CD14-positive monocyte (primary cell): ENCODE data around the gene DIAPH1. TPM values are rescaled to one million over a fixed set of nuclear protein-coding genes. Genes with fewer than 3 reads are reported as not detected.

Experiments
- DNase-seq, 3 donors: peaks; one replicate each; pipeline ENCODE4 v3.0.0-alpha.2; 2011 to 2022
- H2AFZ ChIP-seq: 2 replicates; pipeline ENCODE4 v1.6.0; 2012; ENCODE audit warnings: mild to moderate bottlenecking, low read depth, low read length, inconsistent platforms; ENCODE audit not compliant: insufficient read depth, poor library complexity, severe bottlenecking
- H3K27ac ChIP-seq, 2 donors: 1 replicate in 1 of 2; 2 replicates in 1 of 2; pipeline ENCODE4 v1.5.1; 2012 to 2013; ENCODE audit warnings: low read length in 2 of 2, control low read depth in 1 of 2, inconsistent platforms in 1 of 2, low read depth in 1 of 2, mild to moderate bottlenecking in 1 of 2
- H3K27me3 ChIP-seq, 2 donors: one replicate each; pipeline versions ENCODE4 v1.6.0 to v1.6.1; 2011 to 2013; ENCODE audit warnings: low read length in 2 of 2; ENCODE audit not compliant: control insufficient read depth in 2 of 2, insufficient read depth in 2 of 2
- H3K36me3 ChIP-seq, 2 donors: replicated peaks in 1 of 2; 1 replicate in 1 of 2; 2 replicates in 1 of 2; pipeline versions ENCODE4 v1.5.1 to v1.6.1; 2012 to 2013; ENCODE audit warnings: low read length in 2 of 2, control low read depth in 1 of 2, inconsistent platforms in 1 of 2, mild to moderate bottlenecking in 1 of 2; ENCODE audit not compliant: insufficient read depth in 2 of 2, control insufficient read depth in 1 of 2
- H3K4me1 ChIP-seq, 2 donors: 1 replicate in 1 of 2; 2 replicates in 1 of 2; pipeline versions ENCODE4 v1.5.1 to v1.6.1; 2012 to 2013; ENCODE audit warnings: low read length in 2 of 2, control low read depth in 1 of 2, inconsistent platforms in 1 of 2, mild to moderate bottlenecking in 1 of 2, moderate library complexity in 1 of 2; ENCODE audit not compliant: insufficient read depth in 2 of 2, control insufficient read depth in 1 of 2
- H3K4me2 ChIP-seq: replicated peaks from 2 replicates; pipeline ENCODE3; 2012; ENCODE audit warnings: low read length, moderate library complexity, mild to moderate bottlenecking; ENCODE audit not compliant: poor library complexity, severe bottlenecking; ENCODE audit errors: extremely low read depth
- H3K4me3 ChIP-seq, 3 experiments: fragments of 200-600 bp in 1 of 3; sonication (generic) in 1 of 3; replicated peaks in 1 of 3; 1 replicate in 2 of 3; 2 replicates in 1 of 3; pipeline ENCODE4 v1.5.1; 2011 to 2013; ENCODE audit warnings: low read length in 3 of 3, mild to moderate bottlenecking in 3 of 3, control low read depth in 2 of 3, low read depth in 2 of 3, inconsistent platforms in 1 of 3, moderate library complexity in 1 of 3
- H3K79me2 ChIP-seq: 2 replicates; pipeline ENCODE4 v1.6.0; 2012; ENCODE audit warnings: mild to moderate bottlenecking, control low read depth, inconsistent platforms, low read length, moderate library complexity; ENCODE audit not compliant: insufficient read depth
- H3K9ac ChIP-seq: 2 replicates; pipeline ENCODE4 v1.6.0; 2017; ENCODE audit warnings: low read length, mild to moderate bottlenecking; ENCODE audit not compliant: insufficient read depth, poor library complexity, severe bottlenecking
- H3K9me3 ChIP-seq, 2 donors: replicated peaks in 1 of 2; 1 replicate in 1 of 2; 2 replicates in 1 of 2; pipeline versions ENCODE4 v1.5.1 to v1.6.1; 2012 to 2013; ENCODE audit warnings: low read length in 2 of 2, control low read depth in 1 of 2; ENCODE audit not compliant: control insufficient read depth in 1 of 2, insufficient read depth in 1 of 2
- H4K20me1 ChIP-seq: 2 replicates; pipeline ENCODE4 v1.6.0; 2012; ENCODE audit warnings: mild to moderate bottlenecking, low read length, control low read depth, moderate library complexity; ENCODE audit not compliant: insufficient read depth
- H3K27ac Mint-ChIP-seq, 7 donors: one replicate each; pipeline ENCODE4 v1.8.0; 2020; ENCODE audit warnings: mild to moderate bottlenecking in 7 of 7, mixed read lengths in 7 of 7, moderate library complexity in 6 of 7, inconsistent platforms in 2 of 7
- H3K27me3 Mint-ChIP-seq, 3 donors: one replicate each; pipeline ENCODE4 v1.8.0; 2021 to 2022; ENCODE audit warnings: low read depth in 3 of 3, mild to moderate bottlenecking in 3 of 3, mixed read lengths in 3 of 3, moderate library complexity in 3 of 3, inconsistent platforms in 1 of 3
- H3K36me3 Mint-ChIP-seq, 2 donors: one replicate each; pipeline ENCODE4 v1.8.0; 2020; ENCODE audit warnings: mixed read lengths in 2 of 2, inconsistent platforms in 1 of 2, mild to moderate bottlenecking in 1 of 2
- H3K4me1 Mint-ChIP-seq: one replicate; pipeline ENCODE4 v1.8.0; 2020; ENCODE audit warnings: mild to moderate bottlenecking, mixed read lengths
- H3K4me3 Mint-ChIP-seq, 2 donors: one replicate each; pipeline ENCODE4 v1.8.0; 2020; ENCODE audit warnings: mild to moderate bottlenecking in 2 of 2, mixed read lengths in 2 of 2, moderate library complexity in 1 of 2
- H3K9me3 Mint-ChIP-seq, 7 donors: one replicate each; pipeline ENCODE4 v1.8.0; 2020 to 2022; ENCODE audit warnings: mixed read lengths in 7 of 7, mild to moderate bottlenecking in 6 of 7, moderate library complexity in 6 of 7, inconsistent platforms in 2 of 7
- CTCF ChIP-seq: fragments of 200-600 bp; IDR thresholded peaks from one replicate; pipeline ENCODE4 v1.8.0; 2022; ENCODE audit warnings: antibody characterized with exemption, mild to moderate bottlenecking
- WGBS: methylation state at CpG from one replicate; pipeline ENCODE4 v1.1.5; 2013; ENCODE audit warnings: missing lambda C conversion rate; ENCODE audit not compliant: insufficient coverage; 5-methylcytosine and 5-hydroxymethylcytosine counted together
- intact Hi-C, 2 donors: fragments of 100-400 bp; cut with micrococcal nuclease; formaldehyde crosslinking; loops; one replicate each; pipeline versions ENCODE4 v1.15.0 to v1.15.1; 2023
- polyA plus RNA-seq, 3 donors: library from polyadenylated mRNA; depleted of rRNA in 1 of 3; unstranded in 2 of 3; stranded (reverse) in 1 of 3; fragments of 300-500 nt in 2 of 3; fragments of >200 nt in 1 of 3; fragmentation: Illumina TruSeq in 2 of 3; gene quantifications; 1 replicate in 2 of 3; 2 replicates in 1 of 3; pipeline ENCODE4 v1.2.3, GENCODE V29; 2012 to 2021

Gene DIAPH1
- polyA plus RNA-seq, 3 donors, result 60.2 to 140 (median 98.6) TPM

- Mint-ChIP-seq H3K4me3 (peak overlapping the region in 1 of 2 donors; percentile 83), H3K9me3 (peaks cover 0 to 5% (median 0%) of the 10 kb centered on the region in 7 donors), H3K27ac (peak overlapping the region in 3 of 7 donors; percentile 33 to 82 (median 71)), H3K27me3 (peaks cover 5 to 43% (median 19%) of the 10 kb centered on the region in 3 donors), H3K36me3 (peaks cover 10 to 13% of the 10 kb centered on the region in 2 donors), H3K4me1 (peaks cover 32% of the 10 kb centered on the region)
- H3K4me1 ChIP-seq, result peaks cover 29 to 35% of the 10 kb centered on the region in 2 donors
- no peak overlapping the region for H2AFZ ChIP-seq
- no peaks in the 10 kb centered on the region for H3K36me3 ChIP-seq
- DNase-seq, result peak; percentile 27 to 66 (median 50)
- intact Hi-C loops, result no loop called here
- H3K9me3 ChIP-seq, result no peaks in the 10 kb centered on the region
- H3K9ac ChIP-seq, result no peak overlapping the region
- no peak overlapping the region for H3K27ac ChIP-seq
- H3K27me3 ChIP-seq, result peaks cover 0 to 10% of the 10 kb centered on the region in 2 donors
- WGBS, result 24% methylated on average over 7 of the region's 23 CpGs
- peak overlapping the region; percentile 54 for H3K4me2 ChIP-seq
- TF ChIP-seq CTCF, result no peak
- H3K79me2 ChIP-seq, result no peaks in the 10 kb centered on the region
- H3K4me3 ChIP-seq, result peak overlapping the region in 1 of 3 experiments; percentile 34
- H4K20me1 ChIP-seq, result peaks cover 14% of the 10 kb centered on the region
Measured at GRCh38 chr5:141508798-141509611, 109.8 kb downstream of the DIAPH1 start.

- H3K79me2 ChIP-seq, result no peaks in the 10 kb centered on the region
- WGBS, result 40% methylated on average over 7 of the region's 9 CpGs
- no peaks in the 10 kb centered on the region for H3K36me3 ChIP-seq
- H2AFZ ChIP-seq, result no peak overlapping the region
- peaks cover 8% of the 10 kb centered on the region for H4K20me1 ChIP-seq
- H3K27me3 Mint-ChIP-seq, result peaks cover 5 to 37% (median 16%) of the 10 kb centered on the region in 3 donors
- H3K4me1 ChIP-seq, result peaks cover 23 to 29% of the 10 kb centered on the region in 2 donors
- peaks cover 0 to 7% of the 10 kb centered on the region in 2 donors for H3K27me3 ChIP-seq
- H3K9me3 ChIP-seq, result no peaks in the 10 kb centered on the region
- no peak overlapping the region for H3K4me3 ChIP-seq
- H3K9ac ChIP-seq, result no peak overlapping the region
- intact Hi-C loops, result no loop called here
- H3K27ac Mint-ChIP-seq, result peak overlapping the region in 1 of 7 donors; percentile 58
- no peak for TF ChIP-seq CTCF
- H3K4me2 ChIP-seq, result peak overlapping the region; percentile 54
- DNase-seq, result no peak
- peaks cover 6 to 9% of the 10 kb centered on the region in 2 donors for H3K36me3 Mint-ChIP-seq
- peaks cover 0 to 5% (median 0%) of the 10 kb centered on the region in 7 donors for H3K9me3 Mint-ChIP-seq
- no peak overlapping the region for H3K27ac ChIP-seq
- H3K4me1 Mint-ChIP-seq, result peaks cover 26% of the 10 kb centered on the region
- H3K4me3 Mint-ChIP-seq, result no peak overlapping the region
Measured at GRCh38 chr5:141508440-141508797, 110.4 kb downstream of the DIAPH1 start.
